HEK293 (cell line): ENCODE data around the gene BIRC3.

ENCODE experiments used
- GLIS2 ChIP-seq: fragments of 450-650 bp; formaldehyde crosslinking; IDR thresholded peaks from 2 replicates; pipeline ENCODE4 v1.5.1; 2016; ENCODE audit warnings: missing biosample characterization, missing genetic modification characterization
- MYNN ChIP-seq: fragments of 450-650 bp; formaldehyde crosslinking; IDR thresholded peaks from 2 replicates; pipeline ENCODE4 v1.5.1; 2016; ENCODE audit warnings: missing biosample characterization, missing genetic modification characterization, borderline replicate concordance
- PATZ1 ChIP-seq: fragments of 450-650 bp; formaldehyde crosslinking; IDR thresholded peaks from 2 replicates; pipeline ENCODE4 v1.5.1; 2016; ENCODE audit warnings: missing biosample characterization, missing genetic modification characterization
- SETDB1 ChIP-seq: IDR thresholded peaks from one replicate; pipeline ENCODE4 v1.6.1; 2017; ENCODE audit warnings: mild to moderate bottlenecking, low read length, moderate library complexity, mixed read lengths; ENCODE audit not compliant: insufficient read length
- ZBTB48 ChIP-seq: fragments of 450-650 bp; formaldehyde crosslinking; IDR thresholded peaks from 2 replicates; pipeline ENCODE4 v1.5.1; 2016; ENCODE audit warnings: missing biosample characterization, missing genetic modification characterization
- ZBTB6 ChIP-seq: fragments of 450-650 bp; formaldehyde crosslinking; IDR thresholded peaks from 2 replicates; pipeline ENCODE4 v1.5.1; 2017; ENCODE audit warnings: missing biosample characterization, missing genetic modification characterization
- ZBTB8A ChIP-seq: fragments of 450-650 bp; formaldehyde crosslinking; IDR thresholded peaks from 2 replicates; pipeline ENCODE4 v1.5.1; 2016; ENCODE audit warnings: missing biosample characterization, missing genetic modification characterization
- ZIC2 ChIP-seq: fragments of 450-650 bp; formaldehyde crosslinking; IDR thresholded peaks from 2 replicates; pipeline ENCODE4 v1.5.1; 2016; ENCODE audit warnings: missing biosample characterization, missing genetic modification characterization
- ZNF2 ChIP-seq: fragments of 450-650 bp; formaldehyde crosslinking; IDR thresholded peaks from 2 replicates; pipeline ENCODE4 v1.5.1; 2016; ENCODE audit warnings: missing biosample characterization, missing genetic modification characterization
- ZNF221 ChIP-seq: fragments of 450-650 bp; formaldehyde crosslinking; IDR thresholded peaks from 2 replicates; pipeline ENCODE4 v1.5.1; 2017; ENCODE audit warnings: missing biosample characterization, missing genetic modification characterization, borderline replicate concordance
- ZNF248 ChIP-seq: fragments of 450-650 bp; formaldehyde crosslinking; IDR thresholded peaks from 2 replicates; pipeline ENCODE4 v1.5.1; 2017; ENCODE audit warnings: missing biosample characterization, missing genetic modification characterization
- ZNF280C ChIP-seq: fragments of 450-650 bp; formaldehyde crosslinking; IDR thresholded peaks from 2 replicates; pipeline ENCODE4 v1.5.1; 2016; ENCODE audit warnings: missing biosample characterization, missing genetic modification characterization
- ZNF341 ChIP-seq: fragments of 450-650 bp; formaldehyde crosslinking; IDR thresholded peaks from 2 replicates; pipeline ENCODE4; 2016; ENCODE audit warnings: low read depth, missing biosample characterization, missing genetic modification characterization
- ZNF350 ChIP-seq: fragments of 450-650 bp; formaldehyde crosslinking; IDR thresholded peaks from 2 replicates; pipeline ENCODE4 v1.5.0; 2017; ENCODE audit warnings: missing biosample characterization, mild to moderate bottlenecking, missing genetic modification characterization
- ZNF366 ChIP-seq: fragments of 450-650 bp; formaldehyde crosslinking; conservative IDR thresholded peaks from 2 replicates; pipeline ENCODE4 v1.5.1; 2016; ENCODE audit warnings: missing biosample characterization, missing genetic modification characterization
- ZNF391 ChIP-seq: fragments of 450-650 bp; formaldehyde crosslinking; IDR thresholded peaks from 2 replicates; pipeline ENCODE4 v1.5.1; 2016; ENCODE audit warnings: low read depth, missing biosample characterization, missing genetic modification characterization, borderline replicate concordance
- ZNF394 ChIP-seq: fragments of 450-650 bp; formaldehyde crosslinking; IDR thresholded peaks from 2 replicates; pipeline ENCODE4 v1.5.1; 2016; ENCODE audit warnings: missing biosample characterization, missing genetic modification characterization, mild to moderate bottlenecking, moderate library complexity, borderline replicate concordance
- ZNF423 ChIP-seq: fragments of 450-650 bp; formaldehyde crosslinking; IDR thresholded peaks from 2 replicates; pipeline ENCODE4 v1.5.1; 2016; ENCODE audit warnings: missing biosample characterization, missing genetic modification characterization
- ZNF521 ChIP-seq: fragments of 450-650 bp; formaldehyde crosslinking; IDR thresholded peaks from 2 replicates; pipeline ENCODE4 v1.5.1; 2017; ENCODE audit warnings: missing biosample characterization, mild to moderate bottlenecking, missing genetic modification characterization
- ZNF555 ChIP-seq: fragments of 450-650 bp; formaldehyde crosslinking; conservative IDR thresholded peaks from 2 replicates; pipeline ENCODE4 v1.5.1; 2017; ENCODE audit warnings: missing biosample characterization, mild to moderate bottlenecking, missing genetic modification characterization, inconsistent platforms
- ZNF610 ChIP-seq: fragments of 450-650 bp; formaldehyde crosslinking; IDR thresholded peaks from 2 replicates; pipeline ENCODE4 v1.5.1; 2016; ENCODE audit warnings: missing biosample characterization, missing genetic modification characterization, borderline replicate concordance
- ZNF768 ChIP-seq: fragments of 450-650 bp; formaldehyde crosslinking; IDR thresholded peaks from 2 replicates; pipeline ENCODE4 v1.5.1; 2018; ENCODE audit warnings: missing biosample characterization, mild to moderate bottlenecking, missing genetic modification characterization
- ZNF776 ChIP-seq: fragments of 450-650 bp; formaldehyde crosslinking; IDR thresholded peaks from 2 replicates; pipeline ENCODE4 v1.5.0; 2017; ENCODE audit warnings: missing biosample characterization, missing genetic modification characterization, borderline replicate concordance
- ZNF777 ChIP-seq: fragments of 450-650 bp; formaldehyde crosslinking; IDR thresholded peaks from 2 replicates; pipeline ENCODE4 v1.5.1; 2017; ENCODE audit warnings: missing biosample characterization, missing genetic modification characterization, borderline replicate concordance
- TF ChIP-seq, protein P1 (sequence below): fragments of 450-650 bp; formaldehyde crosslinking; IDR thresholded peaks from 2 replicates; pipeline ENCODE4 v1.5.0; 2017; ENCODE audit warnings: missing biosample characterization, missing genetic modification characterization, borderline replicate concordance
- TF ChIP-seq, protein P2 (sequence below): fragments of 450-650 bp; formaldehyde crosslinking; IDR thresholded peaks from 2 replicates; pipeline ENCODE4 v1.5.1; 2016; ENCODE audit warnings: missing biosample characterization, missing genetic modification characterization
- TF ChIP-seq, protein P3 (sequence below): fragments of 450-650 bp; formaldehyde crosslinking; IDR thresholded peaks from 2 replicates; pipeline ENCODE4 v1.5.1; 2016; ENCODE audit warnings: missing biosample characterization, missing genetic modification characterization

The BIRC3 gene

GRCh38 chr11:102317099-102317767, at the start of gene BIRC3 (continued):
- TF ChIP-seq MYNN = 0 out of 2 replicates have a peak, but pooled peaks have one; percentile 11
- TF ChIP-seq, protein P1, sequence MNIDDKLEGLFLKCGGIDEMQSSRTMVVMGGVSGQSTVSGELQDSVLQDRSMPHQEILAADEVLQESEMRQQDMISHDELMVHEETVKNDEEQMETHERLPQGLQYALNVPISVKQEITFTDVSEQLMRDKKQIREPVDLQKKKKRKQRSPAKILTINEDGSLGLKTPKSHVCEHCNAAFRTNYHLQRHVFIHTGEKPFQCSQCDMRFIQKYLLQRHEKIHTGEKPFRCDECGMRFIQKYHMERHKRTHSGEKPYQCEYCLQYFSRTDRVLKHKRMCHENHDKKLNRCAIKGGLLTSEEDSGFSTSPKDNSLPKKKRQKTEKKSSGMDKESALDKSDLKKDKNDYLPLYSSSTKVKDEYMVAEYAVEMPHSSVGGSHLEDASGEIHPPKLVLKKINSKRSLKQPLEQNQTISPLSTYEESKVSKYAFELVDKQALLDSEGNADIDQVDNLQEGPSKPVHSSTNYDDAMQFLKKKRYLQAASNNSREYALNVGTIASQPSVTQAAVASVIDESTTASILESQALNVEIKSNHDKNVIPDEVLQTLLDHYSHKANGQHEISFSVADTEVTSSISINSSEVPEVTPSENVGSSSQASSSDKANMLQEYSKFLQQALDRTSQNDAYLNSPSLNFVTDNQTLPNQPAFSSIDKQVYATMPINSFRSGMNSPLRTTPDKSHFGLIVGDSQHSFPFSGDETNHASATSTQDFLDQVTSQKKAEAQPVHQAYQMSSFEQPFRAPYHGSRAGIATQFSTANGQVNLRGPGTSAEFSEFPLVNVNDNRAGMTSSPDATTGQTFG = no peak
- TF ChIP-seq ZBTB48 = peak; percentile 63; the same call in 1 of the 2 replicates
- TF ChIP-seq ZNF391 (tag by site-specific recombination) = peak; percentile 71; the same call in 1 of the 2 replicates
- no peak for TF ChIP-seq ZNF521 (tag by site-specific recombination)
- TF ChIP-seq, protein P2, sequence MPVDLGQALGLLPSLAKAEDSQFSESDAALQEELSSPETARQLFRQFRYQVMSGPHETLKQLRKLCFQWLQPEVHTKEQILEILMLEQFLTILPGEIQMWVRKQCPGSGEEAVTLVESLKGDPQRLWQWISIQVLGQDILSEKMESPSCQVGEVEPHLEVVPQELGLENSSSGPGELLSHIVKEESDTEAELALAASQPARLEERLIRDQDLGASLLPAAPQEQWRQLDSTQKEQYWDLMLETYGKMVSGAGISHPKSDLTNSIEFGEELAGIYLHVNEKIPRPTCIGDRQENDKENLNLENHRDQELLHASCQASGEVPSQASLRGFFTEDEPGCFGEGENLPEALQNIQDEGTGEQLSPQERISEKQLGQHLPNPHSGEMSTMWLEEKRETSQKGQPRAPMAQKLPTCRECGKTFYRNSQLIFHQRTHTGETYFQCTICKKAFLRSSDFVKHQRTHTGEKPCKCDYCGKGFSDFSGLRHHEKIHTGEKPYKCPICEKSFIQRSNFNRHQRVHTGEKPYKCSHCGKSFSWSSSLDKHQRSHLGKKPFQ (tag by site-specific recombination) = no peak
- TF ChIP-seq ZNF610 (tag by site-specific recombination) = no peak
- TF ChIP-seq ZNF280C (tag by site-specific recombination) = no peak
- no peak for TF ChIP-seq ZNF776 (tag by site-specific recombination)
- TF ChIP-seq GLIS2 = peak; percentile 58
- TF ChIP-seq ZBTB6 (tag by site-specific recombination) = no peak
- peak; percentile 83 for TF ChIP-seq ZNF2 (tag by site-specific recombination)
- no peak for TF ChIP-seq ZNF350 (tag by site-specific recombination)
- no peak for TF ChIP-seq ZNF248
- no peak for TF ChIP-seq ZNF394 (tag by site-specific recombination)
- no peak for TF ChIP-seq SETDB1
- TF ChIP-seq ZNF221 (tag by site-specific recombination) = no peak
- no peak for TF ChIP-seq ZNF555
- no peak for TF ChIP-seq ZNF768 (tag by site-specific recombination)
- peak; percentile 68; the same call in 1 of the 2 replicates for TF ChIP-seq ZNF777 (tag by site-specific recombination)
- TF ChIP-seq ZNF423 (tag by site-specific recombination) = peak; percentile 57; the same call in 1 of the 2 replicates
- peak; percentile 93 for TF ChIP-seq ZBTB8A (tag by site-specific recombination)
- TF ChIP-seq ZIC2 (tag by site-specific recombination) = peak; percentile 92
- TF ChIP-seq ZNF341 = no peak
- peak; percentile 61 for TF ChIP-seq ZNF366 (tag by site-specific recombination)
- TF ChIP-seq, protein P3, sequence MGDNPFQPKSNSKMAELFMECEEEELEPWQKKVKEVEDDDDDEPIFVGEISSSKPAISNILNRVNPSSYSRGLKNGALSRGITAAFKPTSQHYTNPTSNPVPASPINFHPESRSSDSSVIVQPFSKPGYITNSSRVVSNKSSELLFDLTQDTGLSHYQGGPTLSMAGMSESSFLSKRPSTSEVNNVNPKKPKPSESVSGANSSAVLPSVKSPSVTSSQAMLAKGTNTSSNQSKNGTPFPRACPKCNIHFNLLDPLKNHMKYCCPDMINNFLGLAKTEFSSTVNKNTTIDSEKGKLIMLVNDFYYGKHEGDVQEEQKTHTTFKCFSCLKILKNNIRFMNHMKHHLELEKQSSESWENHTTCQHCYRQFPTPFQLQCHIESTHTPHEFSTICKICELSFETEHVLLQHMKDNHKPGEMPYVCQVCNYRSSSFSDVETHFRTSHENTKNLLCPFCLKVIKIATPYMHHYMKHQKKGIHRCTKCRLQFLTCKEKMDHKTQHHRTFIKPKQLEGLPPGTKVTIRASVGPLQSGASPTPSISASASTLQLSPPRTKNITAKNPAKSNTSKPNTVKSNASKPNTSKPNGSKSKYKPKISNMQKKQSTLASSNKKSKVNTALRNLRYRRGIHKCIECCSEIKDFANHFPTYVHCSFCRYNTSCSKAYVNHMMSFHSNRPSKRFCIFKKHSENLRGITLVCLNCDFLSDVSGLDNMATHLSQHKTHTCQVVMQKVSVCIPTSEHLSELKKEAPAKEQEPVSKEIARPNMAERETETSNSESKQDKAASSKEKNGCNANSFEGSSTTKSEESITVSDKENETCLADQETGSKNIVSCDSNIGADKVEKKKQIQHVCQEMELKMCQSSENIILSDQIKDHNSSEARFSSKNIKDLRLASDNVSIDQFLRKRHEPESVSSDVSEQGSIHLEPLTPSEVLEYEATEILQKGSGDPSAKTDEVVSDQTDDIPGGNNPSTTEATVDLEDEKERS (tag by site-specific recombination) = no peak
- peak; percentile 88; the same call in 1 of the 2 replicates for TF ChIP-seq PATZ1
